Glutamatergic neuron (in vitro differentiated cells): ENCODE results near the gene HMX1. TPM values are rescaled to one million over a fixed set of nuclear protein-coding genes. Genes with fewer than 3 reads are reported as not detected.

Source experiments
- DNase-seq: peaks from one replicate; pipeline ENCODE4 v3.0.0; 2022
- H3K27ac Mint-ChIP-seq: one replicate; pipeline ENCODE4 v1.8.0; 2020; ENCODE audit warnings: mild to moderate bottlenecking, mixed read lengths, inconsistent platforms; ENCODE audit not compliant: unreplicated experiment
- H3K27me3 Mint-ChIP-seq: one replicate; pipeline ENCODE4 v1.8.0; 2020; ENCODE audit warnings: mild to moderate bottlenecking, moderate library complexity, mixed read lengths, inconsistent platforms; ENCODE audit not compliant: unreplicated experiment
- H3K36me3 Mint-ChIP-seq: one replicate; pipeline ENCODE4 v1.8.0; 2020; ENCODE audit warnings: mild to moderate bottlenecking, mixed read lengths, inconsistent platforms; ENCODE audit not compliant: unreplicated experiment
- H3K4me1 Mint-ChIP-seq: one replicate; pipeline ENCODE4 v1.8.0; 2020; ENCODE audit warnings: mild to moderate bottlenecking, low read depth, mixed read lengths, inconsistent platforms; ENCODE audit not compliant: unreplicated experiment
- H3K4me3 Mint-ChIP-seq: one replicate; pipeline ENCODE4 v1.8.0; 2020; ENCODE audit warnings: mild to moderate bottlenecking, mixed read lengths, inconsistent platforms; ENCODE audit not compliant: unreplicated experiment
- H3K9me3 Mint-ChIP-seq: one replicate; pipeline ENCODE4 v1.8.0; 2020; ENCODE audit warnings: mild to moderate bottlenecking, moderate library complexity, mixed read lengths, inconsistent platforms; ENCODE audit not compliant: unreplicated experiment
- total RNA-seq: library from RNA; stranded (reverse); fragmentation: NEBNext Ultra II Directional; extraction: Animal tissue kit (Norgen Biotek cat#: 25700); gene quantifications from one replicate; pipeline ENCODE4 v1.2.1, GENCODE V29; 2021; ENCODE audit not compliant: unreplicated experiment
- TF ChIP-seq, protein P1 (sequence below): fragments of 200-600 bp; sonication (generic); IDR thresholded peaks from one replicate; pipeline ENCODE4 v1.5.0; 2021; ENCODE audit not compliant: partially characterized antibody, unreplicated experiment

HMX1 gene
- total RNA-seq, 1 donor from 2014 or later: 1.7 TPM

DNA sequence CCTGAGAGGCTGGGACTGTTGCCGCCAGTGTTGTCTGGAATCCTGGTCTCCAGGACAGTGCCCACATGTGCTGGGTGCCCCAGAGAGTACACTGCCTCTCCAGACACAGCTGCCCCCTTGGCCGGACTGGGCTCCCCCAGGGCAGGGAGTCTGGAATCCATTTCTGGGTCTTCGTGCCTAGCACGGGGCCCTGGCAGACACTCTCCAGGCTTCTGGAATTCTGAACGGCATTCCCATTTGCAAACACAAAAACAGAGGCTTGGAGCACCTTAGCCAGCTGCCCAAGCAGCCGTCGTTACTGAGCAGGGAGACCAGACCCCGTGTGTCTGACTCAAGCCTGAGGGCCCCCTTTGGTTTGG lies 20.8 kb downstream of the HMX1 start:
- H3K27me3 Mint-ChIP-seq: peaks cover 16% of the 10 kb centered on the region
- peaks cover 5% of the 10 kb centered on the region for H3K36me3 Mint-ChIP-seq
- H3K27ac Mint-ChIP-seq: no peak overlapping the region
- H3K4me3 Mint-ChIP-seq: no peak overlapping the region
- TF ChIP-seq, protein P1, sequence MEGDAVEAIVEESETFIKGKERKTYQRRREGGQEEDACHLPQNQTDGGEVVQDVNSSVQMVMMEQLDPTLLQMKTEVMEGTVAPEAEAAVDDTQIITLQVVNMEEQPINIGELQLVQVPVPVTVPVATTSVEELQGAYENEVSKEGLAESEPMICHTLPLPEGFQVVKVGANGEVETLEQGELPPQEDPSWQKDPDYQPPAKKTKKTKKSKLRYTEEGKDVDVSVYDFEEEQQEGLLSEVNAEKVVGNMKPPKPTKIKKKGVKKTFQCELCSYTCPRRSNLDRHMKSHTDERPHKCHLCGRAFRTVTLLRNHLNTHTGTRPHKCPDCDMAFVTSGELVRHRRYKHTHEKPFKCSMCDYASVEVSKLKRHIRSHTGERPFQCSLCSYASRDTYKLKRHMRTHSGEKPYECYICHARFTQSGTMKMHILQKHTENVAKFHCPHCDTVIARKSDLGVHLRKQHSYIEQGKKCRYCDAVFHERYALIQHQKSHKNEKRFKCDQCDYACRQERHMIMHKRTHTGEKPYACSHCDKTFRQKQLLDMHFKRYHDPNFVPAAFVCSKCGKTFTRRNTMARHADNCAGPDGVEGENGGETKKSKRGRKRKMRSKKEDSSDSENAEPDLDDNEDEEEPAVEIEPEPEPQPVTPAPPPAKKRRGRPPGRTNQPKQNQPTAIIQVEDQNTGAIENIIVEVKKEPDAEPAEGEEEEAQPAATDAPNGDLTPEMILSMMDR: no peak
- no peak for DNase-seq
- H3K4me1 Mint-ChIP-seq: peaks cover 13% of the 10 kb centered on the region
- H3K9me3 Mint-ChIP-seq: peaks cover 1% of the 10 kb centered on the region

DNA sequence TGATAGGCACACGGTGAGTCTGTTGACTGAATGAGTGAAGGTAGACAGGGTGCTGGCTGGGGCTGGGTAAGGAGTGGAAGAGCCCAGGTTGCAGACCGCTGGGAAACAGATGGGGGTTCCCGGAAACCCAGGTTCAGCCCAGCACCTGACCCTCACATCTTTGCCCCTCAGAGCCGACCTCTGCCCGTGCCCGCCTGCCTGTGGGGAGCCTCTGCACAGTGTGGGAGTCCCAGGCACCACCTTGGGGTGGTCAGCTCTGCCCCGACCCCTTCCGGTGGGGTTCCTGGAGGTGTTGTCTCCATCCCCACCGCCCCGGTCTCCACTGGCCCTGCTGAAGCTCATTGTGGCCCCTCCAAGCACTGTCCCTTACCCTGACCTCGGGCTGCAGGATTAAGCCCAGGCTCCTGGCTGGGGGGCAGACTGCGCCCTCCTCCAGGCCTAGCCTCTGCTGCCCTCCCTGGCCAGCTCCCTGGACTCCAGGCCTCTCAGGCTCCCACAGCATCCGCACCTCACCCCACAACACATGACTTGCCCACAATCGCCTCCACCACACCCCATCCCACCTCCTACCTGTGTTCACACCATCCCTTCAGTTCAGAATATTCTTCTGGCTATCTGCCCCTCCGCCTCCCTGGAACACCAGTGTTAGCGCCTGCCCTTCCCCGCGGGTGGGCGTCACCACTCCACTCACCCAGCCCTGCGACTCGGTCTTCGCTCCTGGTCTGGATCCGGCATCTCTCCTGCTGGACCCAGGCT lies 21.4 kb downstream of the HMX1 start:
- Mint-ChIP-seq H3K9me3 (peaks cover 1% of the 10 kb centered on the region), H3K27me3 (peaks cover 12% of the 10 kb centered on the region), H3K36me3 (peaks cover 5% of the 10 kb centered on the region), H3K4me1 (peaks cover 10% of the 10 kb centered on the region), H3K27ac (no peak overlapping the region), H3K4me3 (no peak overlapping the region)
- DNase-seq: peak; percentile 14
- TF ChIP-seq, protein P1: no peak

DNA sequence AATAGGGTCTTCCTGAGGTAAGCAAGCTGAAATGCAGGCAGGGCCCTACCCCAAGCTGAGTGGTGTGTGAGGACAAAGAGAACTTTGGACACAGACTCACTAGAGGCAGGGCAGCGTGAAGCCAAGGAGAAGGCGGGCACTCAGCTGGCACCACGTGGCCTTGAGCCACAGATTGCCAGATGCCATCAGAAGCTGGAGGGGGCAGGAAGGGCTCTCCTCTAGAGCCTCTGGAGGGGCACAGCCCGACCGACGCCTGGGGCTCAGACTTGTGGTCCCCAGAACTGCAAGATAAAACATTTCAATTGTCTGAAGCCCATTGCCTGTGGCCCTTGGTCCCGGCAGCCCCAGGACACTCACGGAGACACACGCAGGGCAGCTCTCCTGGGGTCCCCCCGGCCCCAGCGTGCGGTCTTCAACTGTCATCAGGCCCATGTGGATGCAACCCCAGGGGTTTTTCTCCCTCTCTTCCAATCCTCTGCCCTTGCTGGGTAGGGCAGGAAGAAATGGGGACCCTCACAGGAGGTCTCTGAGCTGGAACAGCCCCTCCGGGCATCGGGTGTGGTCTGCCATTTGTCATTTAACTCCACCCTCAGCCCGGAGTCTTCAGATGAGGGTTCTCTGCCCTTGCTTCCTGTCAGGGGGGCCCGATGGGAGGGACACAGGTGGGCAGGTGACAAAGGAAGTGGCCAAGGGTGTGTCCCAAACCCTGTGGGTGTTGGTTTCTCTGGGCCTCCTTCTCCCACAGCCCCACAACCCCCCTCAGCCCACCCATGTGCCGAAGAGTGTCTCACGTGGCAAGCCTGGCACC lies 22.2 kb downstream of the HMX1 start:
- TF ChIP-seq, protein P1: no peak
- no peak for DNase-seq
- Mint-ChIP-seq H3K9me3 (peaks cover 1% of the 10 kb centered on the region), H3K4me1 (peaks cover 2% of the 10 kb centered on the region), H3K36me3 (peaks cover 1% of the 10 kb centered on the region), H3K27ac (no peak overlapping the region), H3K4me3 (no peak overlapping the region), H3K27me3 (peaks cover 11% of the 10 kb centered on the region)

DNA sequence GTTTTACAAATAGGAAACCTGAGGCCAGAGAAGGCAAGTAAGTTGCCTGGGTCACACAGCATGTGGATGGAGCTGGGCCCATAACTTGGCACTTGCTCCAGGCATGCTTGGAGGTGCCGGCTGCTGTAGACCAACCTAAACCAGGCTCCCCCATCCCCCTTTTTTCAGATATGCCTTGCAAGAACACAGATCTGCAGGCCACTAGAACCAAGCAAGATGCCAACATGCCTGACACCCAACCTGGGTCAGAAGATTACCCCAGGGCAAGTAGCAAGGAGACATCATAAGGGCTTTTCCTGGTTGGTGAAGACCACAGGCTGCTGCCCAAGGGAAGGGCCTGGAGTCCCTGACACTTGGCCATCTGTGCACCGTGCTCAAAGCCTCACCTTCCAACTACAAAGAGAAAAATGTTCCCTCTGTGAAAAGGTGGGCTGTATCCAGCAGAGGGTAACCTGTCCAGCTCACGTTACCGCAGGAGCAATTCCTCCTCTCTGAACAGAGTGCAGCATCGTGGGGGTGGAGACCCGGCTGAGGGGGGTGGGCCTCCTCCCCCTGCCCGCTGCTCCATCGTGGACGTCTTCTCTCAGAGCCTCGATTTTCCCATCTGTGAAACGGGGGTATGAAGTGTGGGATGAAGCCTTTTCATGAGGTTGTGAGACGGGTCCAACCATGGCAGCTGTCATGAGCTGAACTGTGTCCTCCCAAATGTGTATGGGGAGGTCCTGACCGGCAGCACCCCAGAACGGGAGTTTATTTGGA lies 23.0 kb downstream of the HMX1 start:
- Mint-ChIP-seq H3K27ac (no peak overlapping the region), H3K4me3 (no peak overlapping the region), H3K9me3 (peaks cover 1% of the 10 kb centered on the region), H3K36me3 (no peaks in the 10 kb centered on the region), H3K27me3 (peaks cover 9% of the 10 kb centered on the region), H3K4me1 (peaks cover 2% of the 10 kb centered on the region)
- TF ChIP-seq, protein P1: no peak
- no peak for DNase-seq
